MCF 10A (cell line): Measurements from ENCODE around the gene C4orf17. TPM values are rescaled to one million over a fixed set of nuclear protein-coding genes. Genes with fewer than 3 reads are reported as not detected.

Source experiments
- BruUV-seq: library from RNA; stranded (reverse); fragments of 400-500 nt; replicated peaks from 2 replicates; lab custom pipeline; 2021; lab: Mats Ljungman, UMichigan
- CTCF ChIA-PET: fragments of 300-600 bp; sonication (Branson Sonifier 250); formaldehyde crosslinking; extraction: SDS; loops from one replicate; lab custom pipeline; 2021; ENCODE audit warnings: antibody characterized with exemption, inconsistent platforms; lab: Yijun Ruan, JAX
- POLR2A ChIA-PET: fragments of 300-600, 350-650 bp; sonication (Branson Sonifier 250); formaldehyde crosslinking; extraction: SDS; loops from one replicate; lab custom pipeline; 2020; ENCODE audit warnings: antibody characterized with exemption, inconsistent platforms; lab: Yijun Ruan, JAX
- DNase-seq: peaks from one replicate; pipeline ENCODE4 v3.0.0-alpha.2; 2018; ENCODE audit not compliant: unreplicated experiment
- H3K27ac Mint-ChIP-seq: one replicate; pipeline ENCODE4 v1.8.0; 2022; ENCODE audit warnings: mild to moderate bottlenecking, low read depth, mixed read lengths; ENCODE audit not compliant: unreplicated experiment
- H3K27me3 Mint-ChIP-seq: one replicate; pipeline ENCODE4 v1.8.0; 2022; ENCODE audit warnings: mixed read lengths; ENCODE audit not compliant: insufficient read depth, unreplicated experiment
- H3K36me3 Mint-ChIP-seq: one replicate; pipeline ENCODE4 v1.8.0; 2022; ENCODE audit warnings: mild to moderate bottlenecking, moderate library complexity, mixed read lengths; ENCODE audit not compliant: insufficient read depth, unreplicated experiment
- H3K4me1 Mint-ChIP-seq: one replicate; pipeline ENCODE4 v1.8.0; 2022; ENCODE audit warnings: mixed read lengths; ENCODE audit not compliant: insufficient read depth, unreplicated experiment
- H3K4me3 Mint-ChIP-seq: one replicate; pipeline ENCODE4 v1.8.0; 2022; ENCODE audit warnings: mild to moderate bottlenecking, moderate library complexity, mixed read lengths; ENCODE audit not compliant: unreplicated experiment
- H3K9me3 Mint-ChIP-seq: one replicate; pipeline ENCODE4 v1.8.0; 2022; ENCODE audit warnings: mixed read lengths; ENCODE audit not compliant: unreplicated experiment
- CTCF ChIP-seq: fragments of 200-600 bp; IDR thresholded peaks from one replicate; pipeline ENCODE4 v1.8.0; 2022; ENCODE audit warnings: antibody characterized with exemption, mild to moderate bottlenecking; ENCODE audit not compliant: unreplicated experiment
- intact Hi-C: fragments of 100-400 bp; cut with micrococcal nuclease; formaldehyde crosslinking; loops from 2 replicates; pipeline ENCODE4 v1.14.1; 2022
- total RNA-seq: library from RNA; stranded (reverse); gene quantifications from 2 replicates; pipeline ENCODE4 v1.2.3, GENCODE V29; 2022

The C4orf17 gene
- total RNA-seq, 1 experiment from 2014 or later = not detected

- H3K36me3 Mint-ChIP-seq = no peaks in the 10 kb centered on the region
- H3K4me3 Mint-ChIP-seq = no peak within 1 kb of the TSS
- H3K27ac Mint-ChIP-seq = no peak within 1 kb of the TSS
- no peaks in the 10 kb centered on the region for H3K9me3 Mint-ChIP-seq
- H3K27me3 Mint-ChIP-seq = peaks cover 50% of the 10 kb centered on the region
- ChIA-PET POLR2A (interaction anchor here (0.7 kb wide), 1 partner anchor 11 kb away, joined by 3 read pairs; no protein-coding TSS in a partner anchor), CTCF (no interaction called here)
- no peak for DNase-seq
- no TSS peak for BruUV-seq
- intact Hi-C loops = no loop called here
- H3K4me1 Mint-ChIP-seq = no peaks in the 10 kb centered on the region
- no peak for TF ChIP-seq CTCF
Observed at GRCh38 chr4:99574530-99575324, 63.9 kb downstream of the C4orf17 start, which contains the start of gene MTTP. TSS of gene MTTP (plus strand) at chr4:99574824. CDS start at chr4:99574910, 86 bp downstream.

- CTCF ChIA-PET = interaction anchor here (0.7 to 1.1 kb wide), 2 partner anchors 25 to 230 kb away, joined by 3 to 4 read pairs; no protein-coding TSS in a partner anchor
- intact Hi-C loops = no loop called here
- POLR2A ChIA-PET = no interaction called here
- Mint-ChIP-seq H3K27ac (no peak overlapping the region), H3K27me3 (peaks cover 50% of the 10 kb centered on the region), H3K36me3 (no peaks in the 10 kb centered on the region), H3K4me1 (no peaks in the 10 kb centered on the region), H3K4me3 (no peak overlapping the region), H3K9me3 (no peaks in the 10 kb centered on the region)
- no peak for DNase-seq
- TF ChIP-seq CTCF = no peak
- no TSS peak for BruUV-seq
Observed at GRCh38 chr4:99578714-99579113, 67.9 kb downstream of the C4orf17 start.

- DNase-seq = no peak
- TF ChIP-seq CTCF = no peak
- Mint-ChIP-seq H3K27ac (no peak overlapping the region), H3K9me3 (no peaks in the 10 kb centered on the region), H3K4me1 (no peaks in the 10 kb centered on the region), H3K27me3 (peaks cover 37% of the 10 kb centered on the region), H3K36me3 (no peaks in the 10 kb centered on the region), H3K4me3 (no peak overlapping the region)
- POLR2A ChIA-PET = interaction anchor here (0.6 kb wide), 1 partner anchor 11 kb away, joined by 3 read pairs; no protein-coding TSS in a partner anchor
- CTCF ChIA-PET = no interaction called here
- BruUV-seq = no TSS peak
- intact Hi-C loops = no loop called here
Observed at GRCh38 chr4:99585516-99585915, 74.7 kb downstream of the C4orf17 start.

DNA sequence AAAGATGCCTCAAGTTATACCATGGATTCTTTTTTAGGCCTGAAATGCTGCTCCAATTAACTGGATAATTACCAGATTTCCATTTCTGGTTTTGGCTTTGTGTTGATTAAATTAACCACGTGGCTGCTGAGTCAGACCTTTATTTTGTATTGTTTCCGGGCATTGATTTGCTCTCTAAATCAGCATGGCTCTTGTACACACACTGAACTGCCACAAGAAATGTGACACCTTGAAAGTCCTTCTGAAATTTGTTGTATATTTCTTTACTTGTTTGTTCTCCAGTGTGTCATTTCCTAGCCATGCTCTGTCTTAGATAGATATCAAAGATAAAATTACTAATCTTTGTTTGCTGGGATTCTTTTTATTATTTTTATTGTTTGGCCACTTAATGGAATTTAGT, 75.5 kb downstream of the C4orf17 start:
- no peak for DNase-seq

More for the DNA sequence above, 75.5 kb downstream of the C4orf17 start:
- H3K27ac Mint-ChIP-seq = no peak overlapping the region
- no peak for TF ChIP-seq CTCF
- intact Hi-C loops = no loop called here
- peaks cover 36% of the 10 kb centered on the region for H3K27me3 Mint-ChIP-seq
- ChIA-PET POLR2A (no interaction called here), CTCF (no interaction called here)
- no peak overlapping the region for H3K4me3 Mint-ChIP-seq
- no TSS peak for BruUV-seq
- H3K4me1 Mint-ChIP-seq = no peaks in the 10 kb centered on the region
- H3K36me3 Mint-ChIP-seq = no peaks in the 10 kb centered on the region
- no peaks in the 10 kb centered on the region for H3K9me3 Mint-ChIP-seq
